Calu3 (cell line): ENCODE data around the gene PDCD4. TPM values are rescaled to one million over a fixed set of nuclear protein-coding genes. Genes with fewer than 3 reads are reported as not detected.
"Not testable (repeated sequence)": the region's sequence is repeated elsewhere in the genome, so short reads cannot be mapped to it uniquely, and the experiment has no call there.

ENCODE experiments used
- BruUV-seq: library from RNA; stranded (reverse); fragments of 400-500 nt; replicated peaks from 2 replicates; lab custom pipeline; 2021; lab: Mats Ljungman, UMichigan
- CTCF ChIA-PET: fragments of 300-600 bp; sonication (Branson Sonifier 250); formaldehyde crosslinking; loops from one replicate; lab custom pipeline; 2022; ENCODE audit warnings: antibody characterized with exemption; lab: Charles Lee
- DNase-seq: peaks from one replicate; pipeline ENCODE4 v3.0.0; 2022
- H3K27ac Mint-ChIP-seq: one replicate; pipeline ENCODE4 v1.8.0; 2022; ENCODE audit warnings: mixed read lengths; ENCODE audit not compliant: unreplicated experiment
- H3K27me3 Mint-ChIP-seq: one replicate; pipeline ENCODE4 v1.8.0; 2022; ENCODE audit warnings: mixed read lengths; ENCODE audit not compliant: unreplicated experiment
- H3K36me3 Mint-ChIP-seq: one replicate; pipeline ENCODE4 v1.8.0; 2022; ENCODE audit warnings: mild to moderate bottlenecking, moderate library complexity, mixed read lengths; ENCODE audit not compliant: insufficient read depth, unreplicated experiment
- H3K4me1 Mint-ChIP-seq: one replicate; pipeline ENCODE4 v1.8.0; 2022; ENCODE audit warnings: mild to moderate bottlenecking, low read depth, mixed read lengths; ENCODE audit not compliant: unreplicated experiment
- H3K4me3 Mint-ChIP-seq: one replicate; pipeline ENCODE4 v1.8.0; 2022; ENCODE audit warnings: mild to moderate bottlenecking, low read depth, moderate library complexity, mixed read lengths; ENCODE audit not compliant: unreplicated experiment
- H3K9me3 Mint-ChIP-seq: one replicate; pipeline ENCODE4 v1.8.0; 2022; ENCODE audit warnings: low read depth, mixed read lengths; ENCODE audit not compliant: unreplicated experiment
- intact Hi-C: fragments of 100-400 bp; cut with micrococcal nuclease; formaldehyde crosslinking; loops from one replicate; pipeline ENCODE4 v1.10.0; 2022; ENCODE audit not compliant: unreplicated experiment
- total RNA-seq: library from RNA; stranded (reverse); gene quantifications from 2 replicates; pipeline ENCODE4 v1.2.3, GENCODE V29; 2022
- TF ChIP-seq, protein P1 (sequence below): fragments of 200-600 bp; IDR thresholded peaks from one replicate; pipeline ENCODE4 v1.8.0; 2022; ENCODE audit warnings: antibody characterized with exemption; ENCODE audit not compliant: unreplicated experiment

The PDCD4 gene
- total RNA-seq, 1 experiment from 2014 or later, result 26.1 TPM

- peaks cover 3% of the 10 kb centered on the region for H3K4me1 Mint-ChIP-seq
- no TSS peak for BruUV-seq
Observed at GRCh38 chr10:110912374-110912773, 40.6 kb downstream of the PDCD4 start.

DNA sequence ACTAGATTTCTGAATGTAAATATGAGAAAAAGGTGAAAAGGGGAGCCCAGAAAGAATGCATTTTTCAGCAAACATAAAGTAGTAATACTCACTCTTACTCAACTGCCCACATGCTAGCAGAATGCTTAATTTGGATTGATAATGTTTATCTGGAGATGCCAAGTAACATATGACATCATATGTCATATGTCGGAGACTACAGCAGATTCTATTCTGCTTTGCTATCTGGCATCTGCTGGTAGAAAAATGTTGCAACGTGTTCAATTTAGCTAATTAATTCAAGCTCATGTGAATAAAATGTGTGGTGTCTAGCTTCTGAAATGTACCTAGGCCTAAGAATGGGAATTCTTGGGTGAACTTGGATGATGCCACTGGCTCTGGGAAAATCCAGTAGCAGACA lies 42.7 kb downstream of the PDCD4 start:
- Mint-ChIP-seq H3K4me1 (peaks cover 8% of the 10 kb centered on the region), H3K27ac (no peak overlapping the region), H3K4me3 (no peak overlapping the region), H3K27me3 (no peaks in the 10 kb centered on the region), H3K9me3 (no peaks in the 10 kb centered on the region), H3K36me3 (peaks cover 18% of the 10 kb centered on the region)
- no TSS peak for BruUV-seq
- DNase-seq, result no peak
- intact Hi-C loops, result no loop called here
- CTCF ChIA-PET, result no interaction called here
- TF ChIP-seq, protein P1, sequence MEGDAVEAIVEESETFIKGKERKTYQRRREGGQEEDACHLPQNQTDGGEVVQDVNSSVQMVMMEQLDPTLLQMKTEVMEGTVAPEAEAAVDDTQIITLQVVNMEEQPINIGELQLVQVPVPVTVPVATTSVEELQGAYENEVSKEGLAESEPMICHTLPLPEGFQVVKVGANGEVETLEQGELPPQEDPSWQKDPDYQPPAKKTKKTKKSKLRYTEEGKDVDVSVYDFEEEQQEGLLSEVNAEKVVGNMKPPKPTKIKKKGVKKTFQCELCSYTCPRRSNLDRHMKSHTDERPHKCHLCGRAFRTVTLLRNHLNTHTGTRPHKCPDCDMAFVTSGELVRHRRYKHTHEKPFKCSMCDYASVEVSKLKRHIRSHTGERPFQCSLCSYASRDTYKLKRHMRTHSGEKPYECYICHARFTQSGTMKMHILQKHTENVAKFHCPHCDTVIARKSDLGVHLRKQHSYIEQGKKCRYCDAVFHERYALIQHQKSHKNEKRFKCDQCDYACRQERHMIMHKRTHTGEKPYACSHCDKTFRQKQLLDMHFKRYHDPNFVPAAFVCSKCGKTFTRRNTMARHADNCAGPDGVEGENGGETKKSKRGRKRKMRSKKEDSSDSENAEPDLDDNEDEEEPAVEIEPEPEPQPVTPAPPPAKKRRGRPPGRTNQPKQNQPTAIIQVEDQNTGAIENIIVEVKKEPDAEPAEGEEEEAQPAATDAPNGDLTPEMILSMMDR, result no peak

More at GRCh38 chr10:110912374-110912773, 40.6 kb downstream of the PDCD4 start:
- Mint-ChIP-seq H3K36me3 (no peaks in the 10 kb centered on the region), H3K9me3 (no peaks in the 10 kb centered on the region), H3K27ac (no peak overlapping the region), H3K4me3 (no peak overlapping the region), H3K27me3 (no peaks in the 10 kb centered on the region)
- DNase-seq, result no peak
- TF ChIP-seq, protein P1, result no peak
- intact Hi-C loops, result no loop called here
- CTCF ChIA-PET, result interaction anchor here (0.7 kb wide), 1 partner anchor 197 kb away, joined by 7 read pairs; no protein-coding TSS in a partner anchor

DNA sequence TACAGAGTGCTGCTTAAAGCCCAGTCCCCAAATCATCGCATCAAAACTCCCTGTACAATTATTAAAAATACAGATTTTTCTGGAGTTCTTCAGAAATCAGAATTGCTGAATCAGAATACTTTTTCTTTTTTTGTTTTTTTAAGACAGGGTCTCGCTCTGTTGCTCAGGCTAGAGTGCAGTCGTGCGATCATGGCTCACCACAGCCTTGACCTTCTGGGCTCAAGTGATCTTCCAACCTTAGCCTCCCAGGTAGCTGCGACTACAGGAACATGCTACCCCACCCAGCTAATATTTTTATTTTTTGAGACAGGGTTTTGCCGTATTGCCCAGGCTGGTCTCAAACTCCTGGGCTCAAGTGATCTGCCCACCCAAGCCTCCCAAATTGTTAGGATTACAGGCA lies 43.3 kb downstream of the PDCD4 start:
- Mint-ChIP-seq H3K9me3 (no peaks in the 10 kb centered on the region), H3K4me3 (no peak overlapping the region), H3K27me3 (no peaks in the 10 kb centered on the region), H3K27ac (no peak overlapping the region), H3K36me3 (peaks cover 24% of the 10 kb centered on the region), H3K4me1 (peaks cover 8% of the 10 kb centered on the region)
- TF ChIP-seq, protein P1, result no peak
- no peak for DNase-seq
- CTCF ChIA-PET, result no interaction called here
- intact Hi-C loops, result no loop called here
- BruUV-seq, result no TSS peak

GRCh38 chr10:110915600-110915999 lies 43.9 kb downstream of the PDCD4 start:
- peaks cover 30% of the 10 kb centered on the region for H3K36me3 Mint-ChIP-seq
- DNase-seq, BruUV-seq, H3K27me3 Mint-ChIP-seq, H3K4me1 Mint-ChIP-seq, intact Hi-C loops, CTCF ChIA-PET, H3K27ac Mint-ChIP-seq, H3K4me3 Mint-ChIP-seq, H3K9me3 Mint-ChIP-seq: not testable (repeated sequence)

DNA sequence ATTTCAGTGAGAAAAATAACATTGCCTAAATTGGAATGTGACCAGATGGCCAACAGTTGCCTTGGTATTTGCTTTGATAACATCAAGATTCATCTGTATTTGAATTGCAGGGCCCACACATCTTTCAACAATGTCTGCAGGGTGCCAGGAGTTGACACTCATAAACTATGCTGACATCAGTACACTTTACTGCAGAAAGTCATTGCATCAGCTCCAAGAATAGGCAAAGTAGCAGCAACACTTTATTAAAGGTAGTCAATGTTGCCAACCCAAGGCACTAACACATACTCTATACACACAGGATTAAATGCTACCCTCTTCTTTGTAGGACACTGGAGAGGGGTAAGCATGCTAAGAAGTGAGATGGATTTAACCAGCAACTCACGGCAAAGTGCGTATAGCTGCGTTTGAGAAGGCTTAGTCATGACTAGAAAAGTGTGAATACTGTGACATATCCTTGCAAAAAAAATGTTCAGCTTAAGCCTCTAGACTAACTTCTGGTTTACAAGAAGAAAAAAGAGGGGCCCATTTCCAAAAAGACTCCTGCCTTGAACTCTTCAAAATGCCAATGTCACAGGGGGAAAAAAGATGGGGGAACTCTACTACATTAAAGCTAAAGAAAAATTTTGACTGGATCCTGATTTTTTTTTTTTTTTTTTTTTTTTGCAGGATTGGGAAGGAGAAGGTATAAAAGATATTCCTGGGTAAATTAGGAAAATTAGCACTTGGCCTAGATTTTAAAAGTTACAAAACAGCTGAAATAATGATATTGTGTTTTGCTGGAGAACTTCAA lies 45.0 kb downstream of the PDCD4 start:
- CTCF ChIA-PET, result no interaction called here
- BruUV-seq, result no TSS peak
- TF ChIP-seq, protein P1, result no peak
- H3K27ac Mint-ChIP-seq, result no peak overlapping the region
- no peak for DNase-seq
- no peaks in the 10 kb centered on the region for H3K9me3 Mint-ChIP-seq
- intact Hi-C loops, result no loop called here
- peaks cover 35% of the 10 kb centered on the region for H3K36me3 Mint-ChIP-seq
- peaks cover 8% of the 10 kb centered on the region for H3K4me1 Mint-ChIP-seq
- no peak overlapping the region for H3K4me3 Mint-ChIP-seq
- no peaks in the 10 kb centered on the region for H3K27me3 Mint-ChIP-seq
